ENCODE results near the gene MN1.

MN1 gene

DNA sequence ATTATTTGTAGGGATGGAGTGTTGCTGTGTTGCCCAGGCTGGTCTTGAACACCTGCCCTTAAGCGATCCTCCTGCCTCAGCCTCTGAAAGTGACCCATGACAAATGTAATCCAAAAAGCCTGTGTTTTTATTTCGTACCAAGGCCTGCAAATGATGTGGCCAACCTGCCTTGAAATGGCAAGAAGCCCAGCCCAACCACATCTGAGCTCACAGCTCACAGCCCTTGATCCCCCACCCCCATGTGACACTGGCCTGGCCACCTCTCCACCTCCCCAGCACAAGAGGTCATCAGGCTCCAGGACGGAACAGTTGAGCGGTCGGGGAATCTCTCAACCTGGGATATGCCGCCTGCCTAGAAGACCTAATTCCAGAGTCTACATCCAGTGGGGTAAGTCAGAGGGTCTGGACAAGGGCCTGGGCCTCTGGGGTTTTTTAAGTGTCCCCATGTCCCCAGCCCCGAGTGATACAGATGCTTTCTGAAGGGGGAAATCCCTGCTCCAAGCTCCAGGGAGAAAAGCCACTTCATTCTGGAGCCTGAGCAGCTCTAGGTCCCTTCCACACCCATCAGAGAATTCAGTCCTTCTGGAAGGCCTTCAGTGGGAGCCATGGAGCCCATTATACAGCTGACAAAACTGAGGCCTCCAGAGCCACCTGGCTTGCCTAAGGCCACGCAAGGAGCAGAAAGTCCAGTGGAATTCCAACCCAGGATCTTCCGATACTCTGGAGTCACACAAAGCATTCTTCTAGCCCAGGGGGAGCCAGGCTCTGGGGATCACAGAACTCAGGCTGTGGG lies 70.7 kb downstream of the MN1 start:
- DNase-seq: no peak

DNA sequence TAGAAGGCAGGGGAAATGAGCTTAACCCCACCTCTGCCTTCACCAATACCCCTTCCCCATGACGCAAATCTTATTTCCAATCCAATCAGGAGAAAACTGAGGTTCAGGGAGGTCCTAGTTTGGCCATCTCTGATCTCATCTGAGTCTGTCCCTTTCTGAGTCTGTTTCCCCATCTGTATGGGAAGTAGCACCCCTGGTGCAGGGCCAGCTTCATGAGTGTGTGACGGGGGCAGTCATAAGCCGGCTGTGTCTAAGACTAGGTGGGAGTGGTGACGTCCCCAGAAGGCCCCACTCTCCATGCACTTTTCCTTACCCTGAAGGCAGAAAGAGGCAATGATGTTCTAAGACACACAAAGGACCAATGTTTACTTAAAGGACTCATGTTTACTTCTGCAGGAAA lies 72.3 kb downstream of the MN1 start:
- DNase-seq: no peak

GRCh38 chr22:27727673-27728451 lies 73.7 kb downstream of the MN1 start:
- no peak for DNase-seq

DNA sequence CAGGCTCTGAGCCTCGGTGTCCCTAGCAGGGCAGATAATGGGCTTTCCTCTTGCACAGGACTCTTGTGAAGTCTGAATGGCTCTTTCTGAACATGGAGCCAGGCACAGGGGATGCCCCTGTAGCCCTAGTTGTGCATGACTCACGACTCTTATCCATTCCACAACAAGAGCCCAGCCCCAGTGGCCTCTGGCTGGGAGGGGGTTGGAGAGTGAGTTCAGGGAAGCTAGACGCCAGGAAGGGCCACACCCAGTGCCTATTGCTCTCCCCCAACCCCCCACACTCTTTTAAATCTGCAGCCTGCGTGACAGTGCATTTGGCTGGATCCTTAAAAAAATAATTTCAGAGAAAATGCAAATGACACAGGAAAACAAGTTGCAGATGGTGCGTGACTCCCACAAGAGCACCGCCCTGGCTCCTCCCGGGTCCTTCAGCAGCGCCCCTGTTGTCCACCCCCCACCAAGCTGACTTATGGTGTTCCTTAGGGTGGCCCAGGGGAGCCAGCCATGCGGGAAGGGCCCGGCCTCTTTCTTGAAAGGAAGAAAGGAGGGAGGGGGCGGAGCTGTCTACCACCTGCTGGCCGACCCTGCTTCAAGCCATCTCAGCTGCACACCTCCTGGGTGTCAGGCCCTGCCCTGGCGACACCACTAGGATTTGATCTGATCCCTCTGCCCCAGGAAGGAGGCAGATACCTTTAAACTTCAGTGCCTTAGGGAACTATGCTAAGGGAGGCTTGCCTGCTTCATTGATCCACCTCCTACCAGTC lies 74.7 kb downstream of the MN1 start:
- peak; percentile 70 for DNase-seq

DNA sequence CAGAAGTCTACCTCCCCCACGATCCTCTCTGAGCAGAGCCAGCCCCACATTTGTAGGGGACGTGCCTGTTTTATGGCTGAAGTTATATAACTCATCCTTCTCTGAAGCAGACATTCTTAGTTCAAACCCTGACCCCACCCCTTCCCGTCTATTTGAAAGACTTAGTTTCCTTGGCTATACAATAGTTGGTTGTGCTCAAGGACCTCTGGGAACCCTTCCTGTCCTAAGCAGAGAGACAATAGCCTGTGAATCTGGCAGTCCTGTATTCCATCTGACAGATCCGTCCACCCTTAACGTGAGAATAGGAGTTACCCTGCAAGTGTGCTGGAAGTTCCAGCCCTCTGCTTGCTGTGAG lies 75.2 kb downstream of the MN1 start:
- no peak for DNase-seq

DNA sequence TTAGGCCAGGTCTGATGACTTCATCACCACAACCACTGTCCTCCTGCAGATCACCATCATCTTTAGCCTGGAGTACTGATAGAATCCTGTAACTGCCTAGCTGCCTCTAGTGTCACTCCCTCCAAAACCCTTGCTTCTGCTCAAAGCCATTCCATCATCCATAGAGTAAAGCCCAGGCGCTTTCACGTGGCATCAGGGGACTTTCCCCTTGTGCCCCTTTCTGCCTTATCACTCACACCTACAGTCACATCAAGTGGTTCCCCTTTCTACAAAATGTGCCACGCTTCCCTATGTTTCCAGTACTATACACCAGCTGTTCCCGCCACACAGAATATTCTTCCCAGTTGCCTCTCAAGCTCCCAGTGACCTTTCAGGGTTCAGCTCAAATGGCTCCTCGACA lies 75.9 kb downstream of the MN1 start:
- DNase-seq: no peak

- DNase-seq: no peak
Observed at GRCh38 chr22:27724709-27725108, 76.8 kb downstream of the MN1 start.

DNA sequence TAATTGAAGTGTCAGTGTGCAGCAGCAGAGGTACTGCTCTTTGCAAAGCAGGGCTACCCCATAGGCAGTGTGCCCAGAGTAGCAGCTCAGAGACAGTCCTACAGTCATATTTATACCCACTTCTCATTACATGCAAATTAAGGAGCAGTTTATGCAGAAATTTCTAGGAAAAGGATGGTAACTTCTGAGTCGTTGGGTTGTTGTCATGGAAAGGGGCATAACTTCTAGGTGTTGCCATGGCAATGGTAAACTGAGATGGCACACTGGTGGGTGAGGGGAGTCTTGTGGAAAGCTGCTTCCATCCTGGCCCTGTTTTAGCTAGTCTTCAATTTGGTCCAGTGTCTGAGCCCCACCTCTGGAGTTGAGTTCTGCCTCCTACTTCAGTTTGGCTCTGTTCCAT lies 77.4 kb downstream of the MN1 start:
- DNase-seq: no peak

- no peak for DNase-seq
Observed at GRCh38 chr22:27723708-27724107, 77.8 kb downstream of the MN1 start.

- DNase-seq: no peak
Observed at GRCh38 chr22:27723158-27723557, 78.4 kb downstream of the MN1 start.

DNA sequence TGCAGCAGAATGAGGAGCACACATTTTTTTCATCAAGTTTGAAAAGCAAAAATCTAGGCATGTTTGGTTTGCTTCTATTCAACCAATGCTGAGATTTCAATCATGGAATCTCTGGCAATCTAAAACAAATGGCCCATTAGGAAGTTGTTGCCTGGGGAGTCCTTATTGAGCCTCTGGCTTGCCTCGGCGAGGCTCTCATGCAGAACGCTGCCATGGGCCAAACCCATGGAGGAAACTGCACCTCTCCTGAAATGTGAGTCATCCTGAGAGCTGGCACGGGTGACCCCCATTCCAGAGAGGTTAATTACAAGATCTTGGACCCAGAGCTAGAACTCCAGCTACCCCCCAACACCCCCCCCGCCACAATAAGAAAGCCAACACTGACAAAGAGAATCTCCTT lies 80.7 kb downstream of the MN1 start:
- DNase-seq: no peak

GRCh38 chr22:27719535-27720227 lies 81.9 kb downstream of the MN1 start:
- no peak for DNase-seq

GRCh38 chr22:27719036-27719347 lies 82.6 kb downstream of the MN1 start:
- DNase-seq: no peak

- peak; percentile 55 for DNase-seq
Observed at GRCh38 chr22:27718186-27719035, 83.1 kb downstream of the MN1 start.

DNA sequence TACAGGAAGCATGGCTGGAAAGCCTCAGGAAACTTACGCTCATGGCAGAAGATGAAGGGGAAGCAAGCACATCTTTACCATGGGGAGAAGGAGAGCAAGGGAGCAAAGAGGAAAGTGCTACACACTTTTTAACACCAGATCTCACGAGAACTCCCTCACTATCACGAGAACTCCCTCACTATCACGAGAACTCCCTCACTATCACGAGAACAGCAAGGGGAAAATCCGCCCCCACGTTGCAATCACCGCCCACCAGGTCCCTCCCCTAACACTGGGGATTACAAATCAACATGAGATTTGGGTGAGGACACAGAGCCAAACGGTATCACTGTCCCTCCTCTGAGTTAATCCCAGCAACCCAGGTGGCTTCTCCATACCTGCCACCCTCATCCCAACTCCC lies 84.5 kb downstream of the MN1 start:
- no peak for DNase-seq

DNA sequence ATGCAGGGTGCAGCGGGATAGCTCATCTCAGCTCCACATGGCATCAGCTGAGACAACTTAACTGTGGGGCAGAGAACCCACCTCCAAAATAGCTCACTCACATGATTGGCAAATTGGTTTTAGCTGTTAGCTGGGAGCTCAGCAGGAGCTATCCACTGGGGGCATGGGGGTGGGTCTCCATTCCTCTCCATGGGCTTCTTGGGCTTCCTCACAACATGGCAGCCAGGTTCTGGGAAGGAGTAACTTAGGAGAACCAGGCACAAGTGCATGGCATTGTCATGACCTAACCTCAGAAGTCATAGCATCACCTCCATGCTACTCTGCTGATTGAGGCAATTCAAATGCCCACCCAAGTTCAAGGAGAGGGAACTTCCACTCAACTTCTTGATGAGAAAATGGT lies 85.5 kb downstream of the MN1 start:
- no peak for DNase-seq

GRCh38 chr22:27715106-27715505 lies 86.5 kb downstream of the MN1 start:
- DNase-seq: no peak

- DNase-seq: no peak
Observed at GRCh38 chr22:27714068-27714467, 87.5 kb downstream of the MN1 start.

- no peak for DNase-seq
Observed at GRCh38 chr22:27713461-27713860, 88.1 kb downstream of the MN1 start.

- no peak for DNase-seq
Observed at GRCh38 chr22:27711756-27712155, 89.8 kb downstream of the MN1 start.

GRCh38 chr22:27711012-27711411 lies 90.5 kb downstream of the MN1 start:
- no peak for DNase-seq

DNA sequence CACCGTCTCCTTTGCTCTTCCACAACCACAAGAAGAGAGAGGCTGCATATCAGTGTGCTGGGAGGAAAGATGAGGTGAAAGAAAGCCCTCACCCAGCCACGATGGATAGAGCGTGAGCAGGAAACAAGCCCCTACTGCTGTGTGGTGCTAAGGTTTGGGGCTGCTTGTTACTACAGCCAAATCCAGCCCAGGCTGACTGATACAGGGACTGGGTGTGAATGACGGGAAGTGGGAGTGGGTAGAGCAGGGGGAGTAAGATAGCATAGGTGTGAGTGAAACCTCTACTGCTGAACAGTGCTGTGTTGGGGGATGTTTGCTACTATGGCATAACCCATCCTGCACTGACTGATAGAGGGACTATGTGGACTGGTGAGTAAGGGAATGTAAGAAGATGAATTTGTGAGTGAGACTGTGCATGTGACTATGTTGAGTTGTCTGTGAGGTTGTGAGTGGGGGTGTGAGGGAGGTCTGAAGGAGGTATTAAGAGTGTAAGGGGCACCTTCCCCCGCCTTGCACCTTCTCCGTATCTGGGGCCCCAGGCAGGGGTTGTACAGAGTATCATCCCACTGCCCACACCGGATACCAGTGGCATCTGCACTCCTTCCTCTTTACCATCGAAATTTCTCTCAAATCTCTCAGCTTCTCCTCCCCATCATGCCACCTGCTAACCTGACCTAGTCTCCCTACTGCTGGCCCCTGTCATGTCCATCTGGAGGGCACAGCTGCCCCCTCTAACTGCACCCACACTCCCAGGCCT lies 91.5 kb downstream of the MN1 start:
- DNase-seq: no peak
